K562 (cell line): ENCODE results near the gene SFXN3. TPM values are rescaled to one million over a fixed set of nuclear protein-coding genes. Genes with fewer than 3 reads are reported as not detected.

ENCODE experiments used
- ARID4B ChIP-seq: sonication (generic); formaldehyde crosslinking; IDR thresholded peaks from 2 replicates; pipeline ENCODE4 v1.8.0; 2022; ENCODE audit warnings: mild to moderate bottlenecking, missing genetic modification reagents
- ATF3 ChIP-seq, 2 experiments: fragments of 450-650 bp in 1 of 2; sonication (generic) in 1 of 2; formaldehyde crosslinking in 1 of 2; IDR thresholded peaks in 1 of 2; conservative IDR thresholded peaks in 1 of 2; 2 replicates each; pipeline versions ENCODE4 v1.6.1 to v1.8.1; 2016 to 2023; ENCODE audit warnings: mild to moderate bottlenecking in 2 of 2, moderate library complexity in 2 of 2, inconsistent platforms in 1 of 2, missing genetic modification reagents in 1 of 2
- CTCF ChIP-seq, 3 experiments: IDR thresholded peaks in 2 of 3; conservative IDR thresholded peaks in 1 of 3; 2 replicates each; pipeline ENCODE4 v1.5.1; 2011 to 2012; ENCODE audit warnings: low read length in 3 of 3, mild to moderate bottlenecking in 3 of 3, control low read depth in 2 of 3, improper control_type of control experiment in 1 of 3, inconsistent platforms in 1 of 3, low read depth in 1 of 3, mixed read lengths in 1 of 3, moderate library complexity in 1 of 3; ENCODE audit not compliant: insufficient read depth in 2 of 3
- EGR1 ChIP-seq: fragments of 450-650 bp; conservative IDR thresholded peaks from 2 replicates; pipeline ENCODE4 v1.6.1; 2017; ENCODE audit warnings: mild to moderate bottlenecking
- HOXB6 ChIP-seq: fragments of 250-450 bp; sonication (Bioruptor Pico); IDR thresholded peaks from 2 replicates; pipeline ENCODE4 v1.5.1; 2022; ENCODE audit warnings: mild to moderate bottlenecking, borderline replicate concordance
- MAFG ChIP-seq: fragments of 450-650 bp; conservative IDR thresholded peaks from 2 replicates; pipeline ENCODE4 v1.6.1; 2016; ENCODE audit warnings: missing genetic modification characterization, missing compliant biosample characterization
- MED1 ChIP-seq: sonication (generic); formaldehyde crosslinking; IDR thresholded peaks from 2 replicates; pipeline ENCODE4 v1.8.1; 2023; ENCODE audit warnings: missing genetic modification reagents, borderline replicate concordance
- NBN ChIP-seq: fragments of 450-650 bp; IDR thresholded peaks from 2 replicates; pipeline ENCODE4 v1.6.1; 2016; ENCODE audit warnings: low read depth, mild to moderate bottlenecking
- SMAD1 ChIP-seq: fragments of 150-350 bp; IDR thresholded peaks from 2 replicates; pipeline ENCODE4 v1.6.1; 2014; ENCODE audit warnings: low read length, low read depth; ENCODE audit not compliant: partially characterized antibody
- SUPT5H ChIP-seq: fragments of 450-650 bp; IDR thresholded peaks from 2 replicates; pipeline ENCODE4 v1.6.1; 2016
- TEAD2 ChIP-seq: fragments of 450-650 bp; IDR thresholded peaks from 2 replicates; pipeline ENCODE4 v1.6.1; 2016; ENCODE audit warnings: missing genetic modification characterization, control low read depth, missing compliant biosample characterization
- THRB ChIP-seq: fragments of 450-650 bp; formaldehyde crosslinking; conservative IDR thresholded peaks from 2 replicates; pipeline ENCODE4 v1.4.0; 2022; ENCODE audit warnings: mild to moderate bottlenecking, missing genetic modification characterization
- YBX1 ChIP-seq: fragments of 450-650 bp; IDR thresholded peaks from 2 replicates; pipeline ENCODE4 v1.7.1; 2016; ENCODE audit warnings: mild to moderate bottlenecking
- ZNF124 ChIP-seq: sonication (generic); formaldehyde crosslinking; IDR thresholded peaks from 2 replicates; pipeline ENCODE4 v1.8.1; 2022; ENCODE audit warnings: missing genetic modification reagents
- ZNF134 ChIP-seq: fragments of 250-450 bp; sonication (Bioruptor Pico); conservative IDR thresholded peaks from 2 replicates; pipeline ENCODE4 v1.4.0; 2020
- ZNF174 ChIP-seq: fragments of 250-450 bp; sonication (Bioruptor Pico); IDR thresholded peaks from 2 replicates; pipeline ENCODE4 v1.4.0; 2020; ENCODE audit warnings: mild to moderate bottlenecking
- ZNF511 ChIP-seq: sonication (generic); formaldehyde crosslinking; IDR thresholded peaks from 2 replicates; pipeline ENCODE4 v1.8.0; 2022; ENCODE audit warnings: mild to moderate bottlenecking, missing genetic modification reagents
- ZNF589 ChIP-seq: fragments of 200-800 bp; sonication (Bioruptor generic); IDR thresholded peaks from 2 replicates; pipeline ENCODE4 v1.6.1; 2016; ENCODE audit warnings: low read depth, missing genetic modification characterization, missing compliant biosample characterization
- polyA plus RNA-seq, 8 experiments: library from polyadenylated mRNA; depleted of rRNA in 4 of 8; stranded (reverse) in 5 of 8; unstranded in 3 of 8; fragments of >200 nt; fragmentation: Nextera tagmentation in 2 of 8; fragmentation: Illumina TruSeq in 1 of 8; extraction: Ambion mirVana in 2 of 8; extraction: Trizol in 1 of 8; gene quantifications; 2 replicates each; pipeline versions ENCODE4 v1.2.1 to v1.2.3, GENCODE V29; 2011 to 2014; ENCODE audit warnings: inconsistent platforms in 1 of 8, missing spikeins in 1 of 8
- total RNA-seq, 7 experiments: library from RNA; depleted of rRNA in 6 of 7; stranded (reverse); fragments of >200 nt in 6 of 7; fragmentation: Illumina TruSeq in 2 of 7; extraction: Trizol in 2 of 7; gene quantifications; 2 replicates each; pipeline versions ENCODE4 v1.2.1 to v1.2.3, GENCODE V29; 2011 to 2021; ENCODE audit warnings: low replicate concordance in 1 of 7

The SFXN3 gene
- total and polyA plus RNA-seq, 9 of the 15 experiments (the other 6 are each of a cell fraction or from before 2014, with no cell fraction given) = 0.24 to 4.6 (median 0.86) TPM

GRCh38 chr10:101041252-101041761 lies 10.3 kb downstream of the SFXN3 start (continued):
- TF ChIP-seq ATF3 (IDR thresholded peaks at IDR 0.05) (no peak), ATF3 (CRISPR knock-in tag; conservative IDR thresholded peaks at IDR 0.05) (no peak), ZNF511 (CRISPR knock-in tag) (no peak), CTCF (IDR thresholded peaks at IDR 0.05 in 2 of 3, conservative IDR thresholded peaks at IDR 0.05 in 1 of 3; ENCODE audit: insufficient read depth in 2 of 3, low read depth in 1 of 3, low read length in 3 of 3) (peak; percentile 82 to 88 (median 83)), YBX1 (no peak), NBN (0 out of 2 replicates have a peak, but pooled peaks have one; percentile 27), ZNF124 (CRISPR knock-in tag) (no peak), SMAD1 (no peak), MED1 (no peak), ARID4B (no peak), SUPT5H (no peak), EGR1 (no peak), ZNF174 (no peak), TEAD2 (tag) (no peak), MAFG (tag) (no peak), ZNF134 (CRISPR knock-in tag) (no peak), THRB (no peak), HOXB6 (CRISPR knock-in tag) (no peak), ZNF589 (no peak)
